Measurements from ENCODE around the gene PINK1. TPM values are rescaled to one million over a fixed set of nuclear protein-coding genes. Genes with fewer than 3 reads are reported as not detected.

Gene PINK1
- total RNA-seq, 1 donor from 2014 or later = 61.9 TPM

Other genes with a start within 250 kb of the PINK1 start
- 4.6 TPM for gene CAMK2N1, start 147.2 kb upstream of the PINK1 start, total RNA-seq (ENCODE audit: insufficient read depth, low replicate concordance)
- 13.5 TPM for gene MUL1, start 125.3 kb upstream of the PINK1 start, total RNA-seq (ENCODE audit: insufficient read depth, low replicate concordance)
- 0.48 TPM for gene FAM43B, start 80.9 kb upstream of the PINK1 start, total RNA-seq (ENCODE audit: insufficient read depth, low replicate concordance)
- not detected for gene CDA, start 44.4 kb upstream of the PINK1 start, total RNA-seq (ENCODE audit: insufficient read depth, low replicate concordance)
- gene DDOST, start 27.9 kb downstream of the PINK1 start, total RNA-seq (ENCODE audit: insufficient read depth, low replicate concordance) = 246 TPM
- gene KIF17, start 84.5 kb downstream of the PINK1 start, total RNA-seq (ENCODE audit: insufficient read depth, low replicate concordance) = not detected
- gene SH2D5, start 99.2 kb downstream of the PINK1 start, total RNA-seq (ENCODE audit: insufficient read depth, low replicate concordance) = 0.96 TPM
- gene HP1BP3, start 153.8 kb downstream of the PINK1 start, total RNA-seq (ENCODE audit: insufficient read depth, low replicate concordance) = 393 TPM